OCI-LY7 (cell line): ENCODE results near the gene SERGEF. TPM values are rescaled to one million over a fixed set of nuclear protein-coding genes. Genes with fewer than 3 reads are reported as not detected.
"Not testable (repeated sequence)": the region's sequence is repeated elsewhere in the genome, so short reads cannot be mapped to it uniquely, and the experiment has no call there.

Source experiments
- BruUV-seq: library from RNA; stranded (reverse); fragments of 400-500 nt; replicated peaks from 2 replicates; lab custom pipeline; 2021; lab: Mats Ljungman, UMichigan
- CTCF ChIA-PET: fragments of 300-600 bp; sonication (Branson Sonifier 250); formaldehyde crosslinking; loops from one replicate; lab custom pipeline; 2022; ENCODE audit warnings: antibody characterized with exemption; ENCODE audit not compliant: unreplicated experiment; lab: Charles Lee
- POLR2A ChIA-PET: fragments of 300-600 bp; sonication (Branson Sonifier 250); formaldehyde crosslinking; loops from one replicate; lab custom pipeline; 2022; ENCODE audit warnings: antibody characterized with exemption; lab: Charles Lee
- DNase-seq: peaks from one replicate; pipeline ENCODE4 v3.0.0-alpha.2; 2015; ENCODE audit warnings: low spot score
- H2AFZ ChIP-seq: fragments of 200-600 bp; sonication (generic), shearing (Covaris generic); 2 replicates; pipeline ENCODE4 v1.6.1; 2014; ENCODE audit warnings: mild to moderate bottlenecking, antibody characterized with exemption, low read length, moderate library complexity
- H3K27ac ChIP-seq: fragments of 200-600 bp; sonication (generic); 2 replicates; pipeline ENCODE4 v1.5.1; 2014; ENCODE audit warnings: mixed run types, low read depth, mild to moderate bottlenecking, moderate library complexity, low read length, inconsistent platforms; ENCODE audit not compliant: poor library complexity, severe bottlenecking
- H3K36me3 ChIP-seq: fragments of 200-600 bp; sonication (generic); 2 replicates; pipeline ENCODE4 v1.6.1; 2014; ENCODE audit warnings: mild to moderate bottlenecking, antibody characterized with exemption, low read length, moderate library complexity, mixed read lengths; ENCODE audit not compliant: insufficient read depth
- H3K4me1 ChIP-seq: fragments of 200-600 bp; sonication (generic); 2 replicates; pipeline ENCODE4 v1.5.1; 2014; ENCODE audit warnings: mild to moderate bottlenecking, low read length; ENCODE audit not compliant: insufficient read depth, poor library complexity, severe bottlenecking
- H3K4me2 ChIP-seq: fragments of 200-600 bp; sonication (generic); 2 replicates; pipeline ENCODE4 v1.6.1; 2014; ENCODE audit warnings: mild to moderate bottlenecking, low read length
- H3K4me3 ChIP-seq: fragments of 200-600 bp; sonication (generic); 2 replicates; pipeline ENCODE4 v1.5.1; 2014; ENCODE audit warnings: mild to moderate bottlenecking, low read depth, low read length; ENCODE audit not compliant: poor library complexity, severe bottlenecking
- H3K79me2 ChIP-seq: fragments of 200-600 bp; sonication (generic); 2 replicates; pipeline ENCODE4 v1.6.1; 2016; ENCODE audit warnings: low read depth, mild to moderate bottlenecking, low read length, moderate library complexity, mixed read lengths; ENCODE audit not compliant: insufficient read depth
- H3K9me2 ChIP-seq: fragments of 200-600 bp; sonication (generic); 2 replicates; pipeline ENCODE4 v1.6.1; 2016; ENCODE audit warnings: mild to moderate bottlenecking, low read length, mixed read lengths; ENCODE audit not compliant: insufficient read depth
- H3K9me3 ChIP-seq: fragments of 200-600 bp; sonication (generic); 2 replicates; pipeline ENCODE4 v1.6.1; 2014; ENCODE audit warnings: mild to moderate bottlenecking, mixed run types, low read length, mixed read lengths
- H4K20me1 ChIP-seq: fragments of 200-600 bp; sonication (generic); 2 replicates; pipeline ENCODE4 v1.6.1; 2014; ENCODE audit warnings: mild to moderate bottlenecking, antibody characterized with exemption, low read length, moderate library complexity, mixed read lengths; ENCODE audit not compliant: insufficient read depth
- EZH2phosphoT487 ChIP-seq: fragments of 200-600 bp; sonication (generic); IDR thresholded peaks from 2 replicates; pipeline ENCODE4 v1.6.1; 2018; ENCODE audit warnings: low read depth, borderline replicate concordance, mild to moderate bottlenecking, mixed run types, antibody characterized with exemption, low read length, moderate library complexity, mixed read lengths
- intact Hi-C: fragments of 100-400 bp; cut with micrococcal nuclease; formaldehyde crosslinking; loops from one replicate; pipeline ENCODE4 v1.10.0; 2022; ENCODE audit not compliant: unreplicated experiment
- total RNA-seq, 2 experiments: library from RNA; depleted of rRNA in 1 of 2; stranded (reverse); fragments of >200 nt in 1 of 2; shearing (Covaris generic) in 1 of 2; gene quantifications; 2 replicates each; pipeline ENCODE4 v1.2.3, GENCODE V29; 2014 to 2022
- TF ChIP-seq, protein P1 (sequence below): fragments of 200-600 bp; sonication (generic); conservative IDR thresholded peaks from 2 replicates; pipeline ENCODE4 v1.5.1; 2014; ENCODE audit warnings: mild to moderate bottlenecking, antibody characterized with exemption, low read length, moderate library complexity, mixed read lengths

SERGEF gene
- total RNA-seq, 2 experiments from 2014 or later: 35.4 to 42.2 TPM

DNA sequence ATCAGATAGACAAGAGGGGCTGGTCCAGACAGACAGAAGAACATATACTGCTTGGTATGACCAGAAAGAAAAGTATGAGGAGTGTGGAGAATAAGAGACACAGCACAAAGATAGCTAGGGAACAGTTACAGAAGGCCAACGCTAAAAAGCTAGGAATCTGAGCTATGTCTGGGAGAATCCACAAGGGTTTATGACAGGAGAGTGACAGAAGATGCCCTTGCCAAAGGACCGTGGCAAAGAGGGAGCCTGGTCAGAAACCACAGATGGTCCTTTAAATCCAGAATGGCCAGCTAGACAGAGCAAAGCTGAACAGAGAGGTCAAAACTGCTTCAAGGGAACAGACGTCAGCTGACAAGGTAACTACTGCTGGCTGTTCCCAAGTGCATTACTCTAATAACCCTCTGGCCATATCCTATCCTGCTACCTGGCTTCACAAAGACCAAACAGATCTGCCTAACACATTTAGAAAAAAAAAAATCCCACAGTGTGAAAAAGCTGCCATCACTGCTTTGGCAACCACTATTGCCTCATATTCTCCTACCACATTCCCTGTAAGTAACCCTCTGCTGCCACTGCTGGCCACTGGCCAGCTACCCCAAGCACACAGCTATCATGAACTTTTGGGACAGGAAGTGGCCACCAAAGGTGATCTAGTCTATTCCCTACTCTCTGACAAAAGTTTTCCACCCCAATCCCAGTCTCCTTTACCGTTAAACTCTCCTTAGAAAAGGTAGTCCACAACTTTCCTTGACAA is 7.3 kb downstream of the SERGEF start:
- Histone ChIP-seq H3K4me3 (no peak overlapping the region), H3K9me3 (no peaks in the 10 kb centered on the region), H4K20me1 (no peaks in the 10 kb centered on the region), H3K9me2 (no peaks in the 10 kb centered on the region), H3K4me2 (no peak overlapping the region), H3K27ac (no peak overlapping the region), H3K36me3 (peaks cover 51% of the 10 kb centered on the region), H2AFZ (no peak overlapping the region), H3K79me2 (no peaks in the 10 kb centered on the region), H3K4me1 (no peaks in the 10 kb centered on the region)
- no peak for TF ChIP-seq EZH2phosphoT487
- TF ChIP-seq, protein P1, sequence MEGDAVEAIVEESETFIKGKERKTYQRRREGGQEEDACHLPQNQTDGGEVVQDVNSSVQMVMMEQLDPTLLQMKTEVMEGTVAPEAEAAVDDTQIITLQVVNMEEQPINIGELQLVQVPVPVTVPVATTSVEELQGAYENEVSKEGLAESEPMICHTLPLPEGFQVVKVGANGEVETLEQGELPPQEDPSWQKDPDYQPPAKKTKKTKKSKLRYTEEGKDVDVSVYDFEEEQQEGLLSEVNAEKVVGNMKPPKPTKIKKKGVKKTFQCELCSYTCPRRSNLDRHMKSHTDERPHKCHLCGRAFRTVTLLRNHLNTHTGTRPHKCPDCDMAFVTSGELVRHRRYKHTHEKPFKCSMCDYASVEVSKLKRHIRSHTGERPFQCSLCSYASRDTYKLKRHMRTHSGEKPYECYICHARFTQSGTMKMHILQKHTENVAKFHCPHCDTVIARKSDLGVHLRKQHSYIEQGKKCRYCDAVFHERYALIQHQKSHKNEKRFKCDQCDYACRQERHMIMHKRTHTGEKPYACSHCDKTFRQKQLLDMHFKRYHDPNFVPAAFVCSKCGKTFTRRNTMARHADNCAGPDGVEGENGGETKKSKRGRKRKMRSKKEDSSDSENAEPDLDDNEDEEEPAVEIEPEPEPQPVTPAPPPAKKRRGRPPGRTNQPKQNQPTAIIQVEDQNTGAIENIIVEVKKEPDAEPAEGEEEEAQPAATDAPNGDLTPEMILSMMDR: no peak
- intact Hi-C loops: no loop called here
- BruUV-seq: no TSS peak
- ChIA-PET POLR2A (no interaction called here), CTCF (no interaction called here)
- no peak for DNase-seq

DNA sequence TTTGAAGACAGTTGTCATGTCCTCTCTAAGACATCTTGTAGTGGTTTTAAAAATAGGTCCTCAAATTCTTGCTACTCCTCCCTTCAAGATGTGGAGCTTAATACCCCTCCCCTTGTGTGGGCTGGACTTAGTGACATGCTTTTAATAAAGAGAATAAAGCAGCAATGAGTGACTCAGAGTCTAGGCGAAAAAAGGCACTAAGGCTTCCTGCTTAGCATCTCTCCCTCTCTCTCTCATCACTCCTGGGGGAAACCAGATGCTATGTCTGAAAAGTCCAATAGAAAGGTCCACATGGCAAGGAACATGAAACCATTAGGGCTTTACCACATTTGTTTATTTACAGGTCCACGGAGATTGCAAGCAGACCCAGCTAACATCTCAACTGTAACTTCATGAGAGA is 11.7 kb downstream of the SERGEF start:
- Histone ChIP-seq H4K20me1 (no peaks in the 10 kb centered on the region), H3K4me1 (no peaks in the 10 kb centered on the region), H2AFZ (no peak overlapping the region), H3K27ac (no peak overlapping the region), H3K36me3 (peaks cover 62% of the 10 kb centered on the region), H3K9me2 (no peaks in the 10 kb centered on the region), H3K9me3 (no peaks in the 10 kb centered on the region), H3K4me2 (no peak overlapping the region), H3K4me3 (no peak overlapping the region), H3K79me2 (no peaks in the 10 kb centered on the region)
- DNase-seq: no peak
- intact Hi-C loops: no loop called here
- CTCF ChIA-PET: interaction anchor here (1.5 kb wide), 1 partner anchor 20 kb away, joined by 3 read pairs; no protein-coding TSS in a partner anchor
- BruUV-seq: no TSS peak
- POLR2A ChIA-PET: interaction anchor here (0.7 to 1.2 kb wide), 3 partner anchors 8 to 33 kb away, joined by 3 to 7 read pairs (median 4); no protein-coding TSS in a partner anchor
- no peak for TF ChIP-seq EZH2phosphoT487
- TF ChIP-seq, protein P1: no peak

DNA sequence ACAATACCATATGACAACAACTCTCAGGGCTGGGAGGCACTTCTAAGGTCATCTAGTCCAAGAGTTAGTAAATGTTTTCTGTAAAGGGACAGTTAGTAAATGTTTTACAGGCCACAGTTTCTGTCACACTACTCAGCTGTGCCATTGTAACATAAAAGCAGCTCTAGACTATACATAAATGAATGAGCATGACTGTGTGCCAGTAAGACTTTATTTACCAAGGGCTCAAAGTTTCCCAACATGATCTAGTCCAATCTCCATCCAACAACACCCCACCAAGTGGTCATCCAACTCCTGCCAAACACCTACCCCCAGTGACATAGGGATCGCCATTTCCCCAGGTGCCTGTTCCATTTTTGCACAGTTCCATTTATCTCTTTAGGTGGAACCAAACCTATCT is 12.1 kb downstream of the SERGEF start:
- POLR2A ChIA-PET: interaction anchor here (1.1 to 1.2 kb wide), 3 partner anchors 9 to 89 kb away, joined by 3 to 7 read pairs (median 4); no protein-coding TSS in a partner anchor
- BruUV-seq: no TSS peak
- no peak for DNase-seq
- intact Hi-C loops: no loop called here
- no peak overlapping the region for H3K27ac ChIP-seq
- no peak overlapping the region for H2AFZ ChIP-seq
- no peaks in the 10 kb centered on the region for H3K9me3 ChIP-seq
- no peaks in the 10 kb centered on the region for H4K20me1 ChIP-seq
- CTCF ChIA-PET: interaction anchor here (1.5 kb wide), 1 partner anchor 19 kb away, joined by 3 read pairs; no protein-coding TSS in a partner anchor
- no peak overlapping the region for H3K4me3 ChIP-seq
- H3K9me2 ChIP-seq: no peaks in the 10 kb centered on the region
- H3K4me2 ChIP-seq: no peak overlapping the region
- no peaks in the 10 kb centered on the region for H3K4me1 ChIP-seq
- H3K79me2 ChIP-seq: no peaks in the 10 kb centered on the region
- TF ChIP-seq, protein P1: no peak
- no peak for TF ChIP-seq EZH2phosphoT487
- peaks cover 62% of the 10 kb centered on the region for H3K36me3 ChIP-seq

DNA sequence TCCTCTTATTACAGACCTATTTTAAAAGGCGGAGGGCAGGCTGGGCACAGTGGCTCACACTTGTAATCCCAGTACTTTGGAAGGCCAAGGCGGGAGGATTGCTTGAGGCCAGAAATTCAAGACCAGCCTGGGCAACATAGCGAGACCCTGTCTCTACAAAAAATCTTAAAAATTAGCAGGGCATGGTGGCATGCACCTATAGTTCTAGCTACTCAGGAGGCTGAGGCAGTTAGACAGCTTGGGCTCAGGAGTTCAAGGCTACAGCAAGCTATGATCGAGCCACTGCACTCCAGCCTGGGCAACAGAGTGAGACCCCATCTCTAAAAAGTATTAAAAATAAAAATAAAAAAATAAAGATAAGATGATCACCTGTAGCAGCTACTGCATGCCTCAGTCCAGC is 12.7 kb downstream of the SERGEF start:
- H3K4me2 ChIP-seq, DNase-seq, H3K9me2 ChIP-seq, H2AFZ ChIP-seq, intact Hi-C loops, H3K9me3 ChIP-seq, H3K79me2 ChIP-seq, H3K4me3 ChIP-seq, BruUV-seq, H3K27ac ChIP-seq, H3K4me1 ChIP-seq, H4K20me1 ChIP-seq: not testable (repeated sequence)
- ChIA-PET POLR2A (interaction anchor here (1.1 to 1.2 kb wide), 3 partner anchors 9 to 89 kb away, joined by 3 to 7 read pairs (median 3); no protein-coding TSS in a partner anchor), CTCF (interaction anchor here (1.5 kb wide), 1 partner anchor 18 kb away, joined by 3 read pairs; no protein-coding TSS in a partner anchor)
- H3K36me3 ChIP-seq: peaks cover 62% of the 10 kb centered on the region
